NCI-H2227 treated with DMSO at 0.1 percent for 48 hours (cell line): ENCODE data around the gene PHEX.
"Not testable (repeated sequence)": the region's sequence is repeated elsewhere in the genome, so short reads cannot be mapped to it uniquely, and the experiment has no call there.

Source experiments
- DNase-seq: peaks from one replicate; lab custom pipeline; 2025; lab: John Stamatoyannopoulos, UW

The PHEX gene

GRCh38 chrX:22246620-22247019 lies 214.5 kb downstream of the PHEX start:
- no peak for DNase-seq

DNA sequence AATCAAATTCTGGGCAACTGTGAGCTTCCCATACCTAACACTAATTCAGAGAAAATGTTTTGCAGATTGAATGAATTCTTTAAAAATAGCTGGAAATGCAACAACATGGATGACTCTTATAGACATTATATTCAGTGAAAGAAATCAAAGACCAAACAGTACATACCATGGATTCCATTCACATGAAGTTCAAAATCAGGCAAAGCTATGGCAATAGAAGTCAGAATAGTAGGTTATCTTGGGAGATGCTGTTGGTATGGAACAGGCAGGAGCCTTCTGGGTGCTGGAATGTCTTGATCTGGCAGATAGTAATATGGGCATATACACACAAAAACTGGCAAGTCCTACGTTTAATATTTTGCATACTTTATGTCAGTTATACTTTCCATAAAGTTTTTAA lies 215.0 kb downstream of the PHEX start:
- no peak for DNase-seq

GRCh38 chrX:22248401-22248800 lies 216.3 kb downstream of the PHEX start:
- DNase-seq, result no peak

DNA sequence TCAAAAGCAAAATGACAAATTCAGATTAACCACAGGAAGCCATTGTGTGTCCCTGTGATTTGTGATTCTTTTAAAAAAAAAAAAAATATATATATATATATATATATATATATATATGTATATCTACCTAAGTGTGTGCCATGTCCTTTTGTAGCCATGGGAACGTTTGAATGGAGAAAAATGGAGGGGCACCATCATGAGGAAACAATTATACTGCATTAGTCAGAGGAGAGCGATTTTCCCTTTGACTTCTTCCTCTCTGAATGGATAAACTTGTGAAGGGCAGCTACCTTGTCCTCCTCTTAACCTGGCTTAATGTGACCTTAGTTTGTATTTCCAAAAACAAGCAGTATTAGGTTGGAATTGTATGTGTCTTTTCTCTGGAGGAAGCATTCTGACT lies 217.2 kb downstream of the PHEX start:
- peak; percentile 2 for DNase-seq

DNA sequence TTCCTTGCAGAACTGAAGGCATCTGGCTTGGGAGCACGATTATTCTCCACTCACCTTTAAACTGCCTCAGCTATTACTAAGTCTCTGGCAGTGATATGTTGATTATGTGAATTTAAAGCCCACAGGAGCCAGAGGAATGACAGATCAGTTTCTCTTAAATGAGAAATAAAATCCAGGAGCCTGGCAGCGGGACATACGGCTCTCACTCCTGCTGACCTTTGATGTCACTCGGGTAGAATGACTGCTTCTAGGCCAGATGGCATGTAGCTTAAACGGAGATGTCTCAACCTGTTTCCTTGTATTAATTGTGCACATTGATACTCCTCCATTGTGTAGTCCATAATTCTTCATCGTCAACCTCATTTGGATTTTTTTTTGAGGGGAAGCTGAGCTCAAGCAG lies 236.6 kb downstream of the PHEX start:
- no peak for DNase-seq

GRCh38 chrX:22272613-22273012 lies 240.5 kb downstream of the PHEX start, which contains the start of gene CBLL2:
Gene CBLL2 (plus strand): TSS chrX:22272913. CDS start chrX:22272992, 79 bp downstream.
- DNase-seq, result no peak

DNA sequence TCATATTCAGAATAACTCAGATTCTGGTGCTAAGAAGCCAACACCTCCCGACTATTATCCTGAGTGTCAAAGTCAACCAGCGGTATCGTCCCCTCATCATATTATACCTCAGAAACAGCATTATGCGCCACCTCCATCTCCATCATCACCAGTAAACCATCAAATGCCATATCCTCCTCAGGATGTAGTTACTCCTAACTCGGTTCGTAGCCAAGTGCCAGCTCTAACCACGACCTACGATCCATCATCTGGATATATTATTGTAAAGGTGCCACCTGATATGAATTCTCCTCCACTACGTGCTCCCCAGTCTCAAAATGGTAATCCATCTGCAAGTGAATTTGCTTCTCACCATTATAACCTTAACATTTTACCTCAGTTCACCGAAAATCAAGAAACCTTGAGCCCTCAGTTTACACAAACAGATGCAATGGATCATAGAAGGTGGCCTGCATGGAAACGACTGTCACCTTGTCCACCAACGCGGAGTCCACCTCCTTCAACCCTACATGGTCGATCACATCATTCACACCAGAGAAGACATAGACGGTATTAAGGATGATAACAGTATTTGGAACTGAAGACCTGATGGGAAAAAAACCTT lies 241.7 kb downstream of the PHEX start:
- no peak for DNase-seq

GRCh38 chrX:22276781-22277180 lies 244.7 kb downstream of the PHEX start:
- no peak for DNase-seq

DNA sequence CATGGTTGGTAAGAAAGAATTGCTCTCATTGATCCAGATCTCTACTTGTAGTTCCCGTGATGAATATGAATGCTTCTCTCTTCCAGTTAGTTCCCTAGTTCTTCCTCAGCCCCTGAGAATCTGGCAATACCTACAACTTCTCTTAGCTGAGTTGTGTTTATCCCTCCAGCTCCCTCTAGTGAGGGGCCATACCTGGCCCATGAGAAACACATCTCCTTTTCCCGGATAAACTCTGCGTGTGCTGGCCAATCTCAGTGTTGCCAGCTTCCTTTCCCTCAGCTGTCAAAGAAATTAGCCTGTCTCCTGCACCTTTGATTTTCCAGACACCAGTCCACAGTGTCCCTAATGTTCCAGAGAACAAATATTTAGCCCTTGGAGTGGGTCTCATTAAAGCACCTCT lies 246.2 kb downstream of the PHEX start:
- DNase-seq, result no peak

GRCh38 chrX:22289209-22289608 lies 257.1 kb downstream of the PHEX start:
- not testable (repeated sequence) for DNase-seq

DNA sequence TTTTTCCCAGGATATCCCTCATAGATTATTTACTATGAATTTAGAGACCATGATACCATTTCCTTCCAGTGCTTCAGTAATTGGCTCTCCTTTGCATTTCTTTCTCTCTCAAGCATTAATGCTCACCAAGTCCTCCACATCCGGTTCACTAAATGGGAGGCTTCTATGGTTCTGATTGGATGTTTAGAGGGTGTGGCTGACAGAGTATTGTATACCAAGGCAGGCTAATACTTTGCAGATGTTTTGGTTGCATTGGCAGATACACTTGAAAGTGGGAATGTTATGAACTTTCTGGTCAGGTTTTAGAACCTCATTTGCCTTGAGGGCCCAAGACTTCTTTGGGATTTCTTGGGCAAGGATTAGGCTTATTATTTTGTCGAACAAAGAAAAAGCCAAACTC lies 264.7 kb downstream of the PHEX start:
- DNase-seq, result no peak

DNA sequence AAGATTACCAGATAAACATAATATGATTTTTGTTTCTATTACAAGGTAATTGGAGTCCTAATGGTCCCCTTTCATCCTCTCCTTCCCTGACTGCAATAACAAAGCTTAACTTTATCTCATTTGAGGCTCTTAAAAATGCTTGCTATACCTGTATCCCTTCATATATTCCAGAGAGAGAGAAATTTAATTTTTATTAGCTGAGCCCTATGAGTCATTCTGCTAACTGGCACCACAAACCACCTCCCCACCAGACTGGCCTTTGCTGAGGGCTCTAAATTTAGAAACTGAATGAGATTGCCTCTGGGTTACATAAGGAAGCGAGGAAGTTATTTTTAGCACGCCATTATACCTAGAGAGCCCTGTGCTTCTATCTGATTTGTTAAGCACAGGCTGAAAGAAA lies 268.0 kb downstream of the PHEX start:
- DNase-seq, result peak; percentile 83
